C4-2B (cell line): ENCODE results near the gene TK1.

Experiments
- H3K27ac ChIP-seq: fragments of 450-650 bp; 2 replicates; pipeline ENCODE4 v1.5.1; 2017
- ZFX ChIP-seq: fragments of 450-650 bp; IDR thresholded peaks from 2 replicates; pipeline ENCODE4 v1.6.1; 2017
- TF ChIP-seq, protein P1 (sequence below): fragments of 450-650 bp; conservative IDR thresholded peaks from 2 replicates; pipeline ENCODE4 v1.5.1; 2017; ENCODE audit warnings: mild to moderate bottlenecking

The TK1 gene

DNA sequence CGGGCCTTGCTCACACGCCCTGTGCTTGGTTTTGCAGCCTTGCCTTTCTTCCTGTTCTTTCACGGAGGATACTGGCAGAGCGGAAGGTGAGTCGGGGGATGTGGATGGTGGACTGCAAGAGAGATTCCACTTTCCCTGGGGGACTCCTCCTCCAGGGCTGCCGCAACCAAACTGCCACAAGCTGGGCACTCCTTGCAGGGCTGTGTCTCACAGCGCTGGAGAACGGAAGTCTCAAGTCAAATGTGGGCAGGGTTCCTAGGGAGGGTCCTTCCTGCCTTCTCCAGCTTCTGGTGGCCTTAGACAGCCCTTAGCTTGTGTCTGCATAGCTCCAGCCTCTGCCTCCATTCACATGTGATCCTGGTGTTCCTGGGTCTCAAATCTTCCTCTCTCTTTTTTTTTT, 15.8 kb upstream of the TK1 start:
- H3K27ac ChIP-seq, result no peak overlapping the region
- no peak for TF ChIP-seq ZFX
- TF ChIP-seq, protein P1, sequence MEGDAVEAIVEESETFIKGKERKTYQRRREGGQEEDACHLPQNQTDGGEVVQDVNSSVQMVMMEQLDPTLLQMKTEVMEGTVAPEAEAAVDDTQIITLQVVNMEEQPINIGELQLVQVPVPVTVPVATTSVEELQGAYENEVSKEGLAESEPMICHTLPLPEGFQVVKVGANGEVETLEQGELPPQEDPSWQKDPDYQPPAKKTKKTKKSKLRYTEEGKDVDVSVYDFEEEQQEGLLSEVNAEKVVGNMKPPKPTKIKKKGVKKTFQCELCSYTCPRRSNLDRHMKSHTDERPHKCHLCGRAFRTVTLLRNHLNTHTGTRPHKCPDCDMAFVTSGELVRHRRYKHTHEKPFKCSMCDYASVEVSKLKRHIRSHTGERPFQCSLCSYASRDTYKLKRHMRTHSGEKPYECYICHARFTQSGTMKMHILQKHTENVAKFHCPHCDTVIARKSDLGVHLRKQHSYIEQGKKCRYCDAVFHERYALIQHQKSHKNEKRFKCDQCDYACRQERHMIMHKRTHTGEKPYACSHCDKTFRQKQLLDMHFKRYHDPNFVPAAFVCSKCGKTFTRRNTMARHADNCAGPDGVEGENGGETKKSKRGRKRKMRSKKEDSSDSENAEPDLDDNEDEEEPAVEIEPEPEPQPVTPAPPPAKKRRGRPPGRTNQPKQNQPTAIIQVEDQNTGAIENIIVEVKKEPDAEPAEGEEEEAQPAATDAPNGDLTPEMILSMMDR, result no peak

DNA sequence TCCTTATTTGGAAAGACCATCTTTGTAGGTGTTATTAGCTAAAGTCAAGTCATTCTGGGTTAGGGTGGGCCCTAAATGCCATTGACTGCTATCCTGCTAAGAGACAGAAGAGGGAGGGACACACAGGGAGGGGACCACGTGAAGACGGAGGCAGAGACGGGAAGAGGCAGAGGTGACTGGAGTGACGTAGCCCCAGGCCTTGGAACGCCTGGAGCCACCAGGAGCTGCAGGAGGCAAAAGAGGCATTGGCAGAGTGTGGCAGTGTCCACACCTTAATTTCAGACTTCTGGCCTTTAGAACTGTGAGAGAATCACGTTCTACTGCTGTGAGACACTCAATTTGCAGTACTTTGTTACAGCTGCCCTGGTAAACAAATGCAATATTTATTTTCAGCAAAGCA, 13.6 kb upstream of the TK1 start:
- TF ChIP-seq, protein P1, result no peak
- no peak for TF ChIP-seq ZFX
- peak overlapping the region; percentile 71 for H3K27ac ChIP-seq

DNA sequence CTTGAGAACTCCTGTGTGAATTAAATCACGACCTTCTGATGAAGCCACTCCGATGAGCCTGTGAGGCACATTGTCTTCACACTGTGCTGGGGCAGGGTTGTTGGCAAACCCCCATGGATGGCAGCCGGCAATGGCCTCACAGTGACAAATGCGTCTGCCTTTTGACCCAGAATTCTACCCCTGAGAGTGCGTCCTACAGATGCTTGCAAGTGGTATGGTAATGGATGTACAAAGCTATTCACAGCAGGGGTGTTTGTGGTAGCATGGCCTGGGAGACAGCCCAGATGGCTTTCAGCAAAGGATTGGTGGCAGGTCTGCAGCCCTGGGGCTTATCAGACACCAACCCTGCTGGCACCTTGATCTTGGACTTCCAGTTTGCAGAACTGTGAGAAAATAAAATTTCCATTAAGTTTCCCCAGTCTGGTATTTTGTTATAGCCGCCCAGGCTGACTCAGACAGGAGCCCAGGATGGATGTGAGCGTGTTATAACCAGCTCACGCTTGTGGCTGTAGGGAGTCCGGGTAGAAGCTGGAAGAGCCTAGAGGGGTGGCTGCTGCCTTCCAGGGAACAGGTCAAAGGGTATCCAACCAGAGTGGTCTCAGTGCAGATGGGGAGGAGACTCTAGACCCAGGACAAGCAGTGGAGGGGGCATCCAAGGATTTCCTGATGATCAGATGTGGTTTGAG, 10.4 kb upstream of the TK1 start:
- TF ChIP-seq ZFX, result no peak
- TF ChIP-seq, protein P1, result no peak
- peak overlapping the region; percentile 71; the same call in 1 of the 2 replicates for H3K27ac ChIP-seq

GRCh38 chr17:78196716-78197115, 9.9 kb upstream of the TK1 start:
- no peak overlapping the region for H3K27ac ChIP-seq
- TF ChIP-seq, protein P1, result no peak
- TF ChIP-seq ZFX, result no peak

DNA sequence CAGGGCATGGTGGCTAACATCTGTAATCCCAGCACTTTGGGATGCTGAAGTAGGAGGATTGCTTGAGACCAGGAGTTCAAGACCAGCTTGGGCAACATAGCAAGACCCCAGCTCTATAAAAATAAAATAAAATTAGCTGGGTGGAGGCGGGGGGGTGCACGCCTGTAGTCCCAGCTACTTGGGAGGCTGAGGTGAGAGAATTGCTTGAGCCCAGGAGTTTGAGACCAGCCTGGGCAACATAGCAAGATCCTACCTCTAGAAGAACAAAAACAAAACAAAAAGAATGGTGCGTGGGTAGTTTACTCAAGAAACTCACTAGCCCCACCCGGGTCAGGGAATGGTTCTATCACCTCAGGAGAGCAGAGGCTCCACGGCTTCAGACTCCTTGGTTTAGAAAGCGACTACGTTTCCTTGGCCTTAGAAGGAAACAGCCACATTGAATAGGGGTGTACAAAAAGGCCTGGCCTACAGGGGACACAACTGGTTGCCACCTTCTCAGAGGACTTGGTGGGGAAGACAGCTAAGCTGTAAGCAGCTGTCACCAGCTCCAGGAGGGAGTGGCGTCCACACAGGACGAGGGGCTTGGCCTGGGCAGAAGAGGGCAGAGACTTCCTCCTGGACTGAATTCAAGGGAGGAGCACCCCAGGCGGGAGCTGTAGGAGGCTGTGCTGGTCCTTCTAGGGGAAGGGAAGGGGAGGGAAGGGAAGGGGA, 716 bp downstream of the TK1 start:
- H3K27ac ChIP-seq, result peak overlapping the region; percentile 92

GRCh38 chr17:78184868-78185267, 2.0 kb downstream of the TK1 start:
- TF ChIP-seq, protein P1, result no peak
- TF ChIP-seq ZFX, result no peak
- H3K27ac ChIP-seq, result peak overlapping the region; percentile 92

More for the DNA sequence above, 716 bp downstream of the TK1 start:
- no peak for TF ChIP-seq ZFX
- TF ChIP-seq, protein P1, result no peak

DNA sequence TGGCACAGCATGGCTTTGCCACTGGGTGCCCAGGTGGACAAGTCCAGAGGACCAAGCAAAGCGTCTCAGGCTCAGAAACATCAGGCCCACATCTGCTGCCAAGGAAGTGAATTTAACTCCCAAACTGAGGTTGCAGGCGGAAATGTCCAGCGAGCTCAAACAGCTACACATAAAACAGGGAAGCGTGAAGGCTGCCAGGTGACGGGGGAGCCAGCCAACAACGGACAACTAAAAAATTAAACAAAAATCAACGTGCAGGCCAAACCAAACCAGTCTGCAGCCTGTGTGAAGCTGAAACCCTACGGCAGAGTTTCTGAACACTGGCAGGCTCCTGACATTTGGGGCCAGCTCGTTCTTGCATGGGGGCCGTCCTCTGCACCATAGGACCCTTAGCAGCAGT, 2.5 kb downstream of the TK1 start:
- no peak for TF ChIP-seq ZFX
- TF ChIP-seq, protein P1, result no peak
- peak overlapping the region; percentile 92 for H3K27ac ChIP-seq
